CD8-positive, alpha-beta memory T cell (primary cell): Measurements from ENCODE around the gene BACH1. TPM values are rescaled to one million over a fixed set of nuclear protein-coding genes. Genes with fewer than 3 reads are reported as not detected.
"Not testable (repeated sequence)": the region's sequence is repeated elsewhere in the genome, so short reads cannot be mapped to it uniquely, and the experiment has no call there.

ENCODE experiments used
- CTCF ChIA-PET: fragments of 350-600 bp; sonication (Branson Sonifier 250); formaldehyde crosslinking; loops from one replicate; lab custom pipeline; 2021; ENCODE audit warnings: antibody characterized with exemption; lab: Charles Lee
- POLR2A ChIA-PET: fragments of 350-600 bp; sonication (Branson Sonifier 250); formaldehyde crosslinking; loops from one replicate; lab custom pipeline; 2021; ENCODE audit warnings: antibody characterized with exemption; lab: Charles Lee
- DNase-seq, 5 donors: peaks; one replicate each; pipeline versions ENCODE4 v3.0.0 to v3.0.0-alpha.2; 2020 to 2022; ENCODE audit warnings: mixed read lengths in 1 of 5
- H3K27ac ChIP-seq: one replicate; pipeline ENCODE4 v1.7.0; 2013; ENCODE audit warnings: low read depth, mild to moderate bottlenecking, low read length, moderate library complexity
- H3K27me3 ChIP-seq: 2 replicates; pipeline ENCODE4 v1.7.0; 2013; ENCODE audit warnings: low read length, mild to moderate bottlenecking; ENCODE audit not compliant: insufficient read depth, poor library complexity, severe bottlenecking
- H3K36me3 ChIP-seq: 2 replicates; pipeline ENCODE4 v1.7.0; 2013; ENCODE audit warnings: mild to moderate bottlenecking, low read length, moderate library complexity; ENCODE audit not compliant: insufficient read depth
- H3K4me1 ChIP-seq: 2 replicates; pipeline ENCODE4 v1.7.0; 2013; ENCODE audit warnings: mild to moderate bottlenecking, low read length, moderate library complexity; ENCODE audit not compliant: insufficient read depth
- H3K4me3 ChIP-seq: 2 replicates; pipeline ENCODE4 v1.7.0; 2013; ENCODE audit warnings: mild to moderate bottlenecking, low read length
- H3K9me3 ChIP-seq: 2 replicates; pipeline ENCODE4 v1.7.0; 2013; ENCODE audit warnings: mild to moderate bottlenecking, low read length
- H3K27ac Mint-ChIP-seq, 8 donors: one replicate each; pipeline ENCODE4 v1.8.0; 2020 to 2021; ENCODE audit warnings: mixed read lengths in 8 of 8, mild to moderate bottlenecking in 6 of 8, inconsistent platforms in 3 of 8, moderate library complexity in 3 of 8
- H3K27me3 Mint-ChIP-seq, 2 donors: one replicate each; pipeline ENCODE4 v1.8.0; 2020 to 2021; ENCODE audit warnings: mixed read lengths in 2 of 2, mild to moderate bottlenecking in 1 of 2, moderate library complexity in 1 of 2
- H3K36me3 Mint-ChIP-seq, 3 donors: one replicate each; pipeline ENCODE4 v1.8.0; 2020 to 2021; ENCODE audit warnings: mixed read lengths in 3 of 3, inconsistent platforms in 1 of 3, mild to moderate bottlenecking in 1 of 3
- H3K4me1 Mint-ChIP-seq, 3 donors: one replicate each; pipeline ENCODE4 v1.8.0; 2020 to 2021; ENCODE audit warnings: mixed read lengths in 3 of 3, inconsistent platforms in 1 of 3, mild to moderate bottlenecking in 1 of 3
- H3K4me3 Mint-ChIP-seq, 7 donors: one replicate each; pipeline ENCODE4 v1.8.0; 2020 to 2021; ENCODE audit warnings: mixed read lengths in 7 of 7, mild to moderate bottlenecking in 6 of 7, moderate library complexity in 4 of 7, inconsistent platforms in 2 of 7
- H3K9me3 Mint-ChIP-seq, 5 donors: one replicate each; pipeline ENCODE4 v1.8.0; 2020 to 2022; ENCODE audit warnings: mixed read lengths in 5 of 5, mild to moderate bottlenecking in 3 of 5, moderate library complexity in 2 of 5, inconsistent platforms in 1 of 5
- polyA plus RNA-seq: library from polyadenylated mRNA; unstranded; fragments of 300-500 nt; fragmentation: Illumina TruSeq; gene quantifications from one replicate; pipeline ENCODE4 v1.2.3, GENCODE V29; 2021
- total RNA-seq, 2 experiments: library from RNA; stranded (reverse); gene quantifications; one replicate each; pipeline ENCODE4 v1.2.3, GENCODE V29; 2021

The BACH1 gene
- total and polyA plus RNA-seq, 3 experiments from 2014 or later: 13.0 to 25.6 (median 20.8) TPM

DNA sequence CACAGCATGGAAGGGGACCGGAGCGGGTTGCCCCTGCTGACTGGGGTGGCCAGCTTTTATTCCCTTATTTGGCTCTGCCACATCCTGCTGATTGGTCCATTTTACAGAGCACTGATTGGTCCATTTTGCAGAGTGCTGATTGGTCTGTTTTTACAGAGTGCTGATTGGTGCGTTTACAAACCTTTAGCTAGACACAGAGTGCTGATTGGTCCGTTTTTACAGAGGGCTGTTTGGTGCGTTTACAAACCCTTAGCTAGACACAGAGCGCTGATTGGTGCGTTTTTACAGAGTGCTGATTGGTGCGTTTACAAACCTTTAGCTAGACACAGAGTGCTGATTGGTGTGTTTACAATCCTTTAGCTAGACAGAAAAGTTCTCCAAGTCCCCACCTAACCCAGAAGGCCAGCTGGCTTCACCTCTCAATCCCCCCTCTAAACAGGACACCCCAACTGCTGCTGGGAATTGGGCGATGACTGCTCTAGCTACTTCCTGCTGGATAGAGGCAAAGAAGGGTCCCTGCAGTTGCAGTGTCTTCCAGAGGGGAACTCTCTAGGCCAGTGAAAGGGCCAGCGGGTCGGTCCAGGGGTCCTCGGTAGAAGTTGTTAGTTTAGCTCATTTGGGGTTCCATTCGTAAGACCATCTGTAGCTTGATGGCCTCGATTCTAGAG, 56.5 kb downstream of the BACH1 start:
- peaks cover 4 to 15% (median 10%) of the 10 kb centered on the region in 5 donors for H3K9me3 Mint-ChIP-seq
- POLR2A ChIA-PET, H3K27ac ChIP-seq, DNase-seq, H3K4me1 ChIP-seq, H3K27me3 ChIP-seq, H3K27me3 Mint-ChIP-seq, H3K36me3 ChIP-seq, H3K9me3 ChIP-seq, H3K4me3 ChIP-seq, H3K4me3 Mint-ChIP-seq: not testable (repeated sequence)
- peak overlapping the region in 1 of 8 donors; percentile 72 for H3K27ac Mint-ChIP-seq
- peaks cover 6 to 12% (median 7%) of the 10 kb centered on the region in 3 donors for H3K4me1 Mint-ChIP-seq
- peaks cover 17 to 27% (median 27%) of the 10 kb centered on the region in 3 donors for H3K36me3 Mint-ChIP-seq
- CTCF ChIA-PET: interaction anchor here (0.8 to 1.4 kb wide), 2 partner anchors 12 to 17 kb away, joined by 3 to 4 read pairs; no protein-coding TSS in a partner anchor

DNA sequence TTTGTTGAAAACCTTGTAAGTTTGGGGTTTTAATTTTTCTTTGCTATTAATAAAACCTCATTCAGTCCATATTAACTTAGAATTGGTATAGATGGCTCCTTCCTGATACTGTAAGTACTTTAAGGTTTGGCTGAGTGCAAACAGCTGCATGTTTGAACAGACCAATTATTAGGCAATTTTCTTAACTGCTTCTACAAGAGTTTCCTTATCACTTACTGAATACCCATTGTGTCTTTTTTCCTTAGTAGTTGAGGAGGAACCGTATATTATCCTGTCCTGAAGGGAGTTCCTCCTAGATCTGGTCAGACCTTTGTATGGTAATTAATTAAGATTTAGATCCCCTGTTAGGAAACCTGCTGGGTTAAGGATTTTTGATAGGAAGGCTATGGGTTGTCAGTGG, 57.6 kb downstream of the BACH1 start:
- H3K4me3 Mint-ChIP-seq, H3K36me3 ChIP-seq, H3K4me1 ChIP-seq, DNase-seq, H3K27ac ChIP-seq, H3K27me3 ChIP-seq, H3K27ac Mint-ChIP-seq, H3K27me3 Mint-ChIP-seq, H3K9me3 ChIP-seq, POLR2A ChIA-PET, H3K4me3 ChIP-seq, CTCF ChIA-PET: not testable (repeated sequence)
- peaks cover 4 to 15% (median 10%) of the 10 kb centered on the region in 5 donors for H3K9me3 Mint-ChIP-seq
- H3K4me1 Mint-ChIP-seq: peaks cover 6 to 12% (median 7%) of the 10 kb centered on the region in 3 donors
- H3K36me3 Mint-ChIP-seq: peaks cover 21 to 27% (median 26%) of the 10 kb centered on the region in 3 donors

- CTCF ChIA-PET, H3K4me1 ChIP-seq, H3K4me3 ChIP-seq, H3K27me3 ChIP-seq, H3K36me3 ChIP-seq, H3K27me3 Mint-ChIP-seq, DNase-seq, POLR2A ChIA-PET, H3K9me3 ChIP-seq, H3K27ac ChIP-seq, H3K4me3 Mint-ChIP-seq: not testable (repeated sequence)
- Mint-ChIP-seq H3K9me3 (peaks cover 4 to 15% (median 10%) of the 10 kb centered on the region in 5 donors), H3K36me3 (peaks cover 18 to 23% (median 21%) of the 10 kb centered on the region in 3 donors), H3K27ac (peak overlapping the region in 2 of 8 donors; percentile 34 to 55), H3K4me1 (peaks cover 6 to 12% (median 7%) of the 10 kb centered on the region in 3 donors)
Observed at GRCh38 chr21:29356810-29357209, 58.1 kb downstream of the BACH1 start.

DNA sequence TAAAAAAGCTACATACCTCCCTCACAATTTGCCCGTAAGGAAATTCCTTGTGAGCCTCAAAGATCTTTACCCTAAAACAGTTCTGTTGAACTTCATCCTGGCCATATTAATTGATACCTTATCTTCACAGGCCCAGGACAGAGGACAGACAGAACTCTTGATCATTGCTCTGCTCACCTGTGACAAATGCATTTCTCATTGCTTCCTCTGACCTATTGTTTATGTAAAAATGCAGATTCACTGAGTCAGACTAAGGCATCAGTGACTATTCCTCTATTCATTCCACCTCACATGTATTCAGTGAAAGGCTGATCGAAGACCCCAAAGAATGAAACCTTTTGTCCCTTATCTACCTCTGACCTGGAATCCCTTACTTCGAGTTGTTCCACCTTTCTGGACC, 61.0 kb downstream of the BACH1 start:
- no peaks in the 10 kb centered on the region for H3K27me3 ChIP-seq
- Mint-ChIP-seq H3K9me3 (peaks cover under 1 to 4% (median 1%) of the 10 kb centered on the region in 5 donors), H3K27me3 (no peaks in the 10 kb centered on the region), H3K36me3 (peaks cover 7 to 15% (median 14%) of the 10 kb centered on the region in 3 donors), H3K27ac (peak overlapping the region in 1 of 8 donors; percentile 13), H3K4me1 (peaks cover 6 to 12% (median 7%) of the 10 kb centered on the region in 3 donors), H3K4me3 (no peak overlapping the region)
- ChIA-PET POLR2A (no interaction called here), CTCF (interaction anchor here (0.9 to 2.0 kb wide), 3 partner anchors 12 to 17 kb away, joined by 3 to 9 read pairs (median 4); no protein-coding TSS in a partner anchor)
- no peak overlapping the region for H3K4me3 ChIP-seq
- DNase-seq: no peak
- no peak overlapping the region for H3K27ac ChIP-seq
- H3K4me1 ChIP-seq: no peaks in the 10 kb centered on the region
- no peaks in the 10 kb centered on the region for H3K9me3 ChIP-seq
- H3K36me3 ChIP-seq: no peaks in the 10 kb centered on the region

GRCh38 chr21:29360799-29361765, 62.4 kb downstream of the BACH1 start:
- H3K4me3 ChIP-seq: no peak overlapping the region
- Mint-ChIP-seq H3K9me3 (no peaks in the 10 kb centered on the region), H3K27ac (peak overlapping the region in 1 of 8 donors; percentile 51), H3K4me1 (peaks cover 6 to 12% (median 7%) of the 10 kb centered on the region in 3 donors), H3K27me3 (no peaks in the 10 kb centered on the region), H3K36me3 (peaks cover 7 to 13% (median 10%) of the 10 kb centered on the region in 3 donors), H3K4me3 (no peak overlapping the region)
- H3K4me1 ChIP-seq: no peaks in the 10 kb centered on the region
- H3K9me3 ChIP-seq: no peaks in the 10 kb centered on the region
- no peak overlapping the region for H3K27ac ChIP-seq
- peak in 1 of 5 donors; percentile 29 for DNase-seq
- no peaks in the 10 kb centered on the region for H3K27me3 ChIP-seq
- CTCF ChIA-PET: interaction anchor here (0.7 to 2.0 kb wide), 5 partner anchors 10 to 124 kb away, joined by 3 to 9 read pairs (median 3); no protein-coding TSS in a partner anchor
- H3K36me3 ChIP-seq: no peaks in the 10 kb centered on the region
- POLR2A ChIA-PET: no interaction called here

GRCh38 chr21:29362758-29363157, 64.0 kb downstream of the BACH1 start:
- H3K27me3 ChIP-seq: no peaks in the 10 kb centered on the region
- no peaks in the 10 kb centered on the region for H3K9me3 ChIP-seq
- Mint-ChIP-seq H3K36me3 (peaks cover 7 to 13% (median 10%) of the 10 kb centered on the region in 3 donors), H3K27ac (no peak overlapping the region), H3K4me1 (peaks cover 3 to 5% (median 5%) of the 10 kb centered on the region in 3 donors), H3K4me3 (no peak overlapping the region), H3K9me3 (no peaks in the 10 kb centered on the region), H3K27me3 (no peaks in the 10 kb centered on the region)
- ChIA-PET CTCF (interaction anchor here (1.1 kb wide), 1 partner anchor 14 kb away, joined by 3 read pairs; no protein-coding TSS in a partner anchor), POLR2A (no interaction called here)
- H3K4me1 ChIP-seq: no peaks in the 10 kb centered on the region
- no peak overlapping the region for H3K4me3 ChIP-seq
- DNase-seq: no peak
- H3K27ac ChIP-seq: no peak overlapping the region
- no peaks in the 10 kb centered on the region for H3K36me3 ChIP-seq

DNA sequence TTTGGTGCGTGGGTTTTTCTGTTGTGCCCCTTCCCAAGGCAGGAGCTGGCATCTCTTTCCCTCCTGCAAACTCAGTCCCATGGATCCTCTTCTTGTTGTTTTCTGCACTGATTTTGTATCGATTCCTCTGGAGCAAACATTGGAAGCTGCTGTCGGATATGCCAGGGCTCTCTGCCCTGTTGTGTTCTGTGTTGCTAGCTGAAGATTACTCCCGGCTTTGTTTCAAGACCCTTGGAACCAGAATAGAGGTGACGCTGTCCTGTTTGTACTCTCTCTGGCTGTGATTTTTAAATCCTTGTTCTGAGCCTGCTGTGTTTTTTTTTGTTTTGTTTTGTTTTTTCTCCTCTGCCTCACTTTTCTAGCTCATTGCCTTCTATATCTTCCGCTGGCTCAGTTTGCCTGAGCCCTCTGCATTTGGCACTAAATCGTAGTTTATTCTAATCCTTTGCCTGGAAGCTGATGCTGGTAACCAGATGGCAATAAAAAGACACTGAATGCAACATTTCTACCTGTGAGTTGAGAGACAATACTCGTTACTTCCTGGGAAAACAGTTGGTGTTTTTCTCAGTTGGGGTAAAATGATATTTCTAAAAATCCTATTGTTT, 67.0 kb downstream of the BACH1 start:
- Histone ChIP-seq H3K27ac (no peak overlapping the region), H3K27me3 (no peaks in the 10 kb centered on the region), H3K9me3 (no peaks in the 10 kb centered on the region), H3K4me1 (no peaks in the 10 kb centered on the region), H3K36me3 (no peaks in the 10 kb centered on the region), H3K4me3 (no peak overlapping the region)
- POLR2A ChIA-PET: no interaction called here
- Mint-ChIP-seq H3K4me3 (no peak overlapping the region), H3K27ac (no peak overlapping the region), H3K27me3 (no peaks in the 10 kb centered on the region), H3K9me3 (no peaks in the 10 kb centered on the region), H3K4me1 (no peaks in the 10 kb centered on the region), H3K36me3 (peaks cover 7 to 13% (median 10%) of the 10 kb centered on the region in 3 donors)
- DNase-seq: no peak
- CTCF ChIA-PET: interaction anchor here (1.7 kb wide), 1 partner anchor 11 kb away, joined by 5 read pairs; no protein-coding TSS in a partner anchor
